SK-N-SH (cell line): Measurements from ENCODE around the gene LRRC8D. TPM values are rescaled to one million over a fixed set of nuclear protein-coding genes. Genes with fewer than 3 reads are reported as not detected.

Source experiments
- CTCF ChIA-PET: fragments of 300-600, 350-600 bp; formaldehyde crosslinking; extraction: SDS; loops from one replicate; lab custom pipeline; 2021; lab: Yijun Ruan, JAX
- POLR2A ChIA-PET: fragments of 350-600 bp; sonication (Branson Sonifier 250); formaldehyde crosslinking; extraction: SDS; loops from one replicate; lab custom pipeline; 2020; ENCODE audit warnings: antibody characterized with exemption, inconsistent platforms; lab: Yijun Ruan, JAX
- DNase-seq: peaks from one replicate; pipeline ENCODE4 v3.0.0; 2012
- H2AFZ ChIP-seq: fragments of 200-600 bp; sonication (generic); 2 replicates; pipeline ENCODE4 v1.8.1; 2016; ENCODE audit warnings: antibody characterized with exemption, mild to moderate bottlenecking, low read depth
- H3F3A ChIP-seq: fragments of 200-600 bp; sonication (generic); replicated peaks from 2 replicates; pipeline ENCODE3; 2016; ENCODE audit warnings: antibody characterized with exemption, mild to moderate bottlenecking; ENCODE audit not compliant: insufficient read depth
- H3K27ac ChIP-seq, 2 experiments: fragments of 200-500 bp in 1 of 2; fragments of 200-600 bp in 1 of 2; sonication (Bioruptor generic) in 1 of 2; sonication (generic), shearing (Covaris generic) in 1 of 2; 2 replicates each; pipeline versions ENCODE4 v1.5.1 to v1.6.1; 2014 to 2016; ENCODE audit warnings: low read depth in 2 of 2, inconsistent platforms in 1 of 2, low read length in 1 of 2, mild to moderate bottlenecking in 1 of 2, mixed read lengths in 1 of 2
- H3K27me3 ChIP-seq: fragments of 200-600 bp; sonication (generic), shearing (Covaris generic); 2 replicates; pipeline ENCODE4 v1.6.1; 2016; ENCODE audit warnings: mixed run types; ENCODE audit not compliant: insufficient read depth
- H3K36me3 ChIP-seq, 2 experiments: fragments of 200-500 bp in 1 of 2; fragments of 200-600 bp in 1 of 2; sonication (Bioruptor generic) in 1 of 2; sonication (generic) in 1 of 2; replicated peaks in 1 of 2; 2 replicates each; pipeline versions ENCODE3 to v1.5.1; 2014 to 2016; ENCODE audit warnings: low read length in 1 of 2, mild to moderate bottlenecking in 1 of 2; ENCODE audit not compliant: insufficient read depth in 2 of 2, control insufficient read depth in 1 of 2
- H3K4me1 ChIP-seq, 2 experiments: fragments of 200-500 bp in 1 of 2; fragments of 200-600 bp in 1 of 2; sonication (Bioruptor generic) in 1 of 2; sonication (generic), shearing (Covaris generic) in 1 of 2; 2 replicates each; pipeline versions ENCODE4 v1.5.1 to v1.6.1; 2014 to 2016; ENCODE audit warnings: low read depth in 1 of 2, low read length in 1 of 2, mixed run types in 1 of 2; ENCODE audit not compliant: insufficient read depth in 2 of 2, control insufficient read depth in 1 of 2
- H3K4me2 ChIP-seq: fragments of 200-600 bp; sonication (generic), shearing (Covaris generic); 2 replicates; pipeline ENCODE4 v1.6.1; 2017; ENCODE audit warnings: mixed run types
- H3K4me3 ChIP-seq, 2 experiments: fragments of 200-500 bp in 1 of 2; fragments of 200-600 bp in 1 of 2; sonication (Bioruptor generic) in 1 of 2; sonication (generic), shearing (Covaris generic) in 1 of 2; 2 replicates each; pipeline versions ENCODE4 v1.5.1 to v1.8.1; 2014 to 2016; ENCODE audit warnings: low read depth in 2 of 2, inconsistent platforms in 1 of 2, low read length in 1 of 2, mild to moderate bottlenecking in 1 of 2, mixed read lengths in 1 of 2, moderate library complexity in 1 of 2
- H3K79me2 ChIP-seq: fragments of 200-600 bp; sonication (generic); 2 replicates; pipeline ENCODE4 v1.8.1; 2017; ENCODE audit warnings: mild to moderate bottlenecking; ENCODE audit not compliant: insufficient read depth
- H3K9ac ChIP-seq: fragments of 200-600 bp; sonication (generic); 2 replicates; pipeline ENCODE4 v1.6.1; 2017; ENCODE audit warnings: mixed run types
- H3K9me2 ChIP-seq: fragments of 200-600 bp; sonication (generic); 2 replicates; pipeline ENCODE4 v1.6.1; 2017; ENCODE audit warnings: mixed run types
- H3K9me3 ChIP-seq: fragments of 200-600 bp; sonication (generic); 2 replicates; pipeline ENCODE4 v1.6.1; 2017; ENCODE audit warnings: mixed run types, mild to moderate bottlenecking, moderate library complexity
- H4K20me1 ChIP-seq: fragments of 200-600 bp; sonication (generic); 2 replicates; pipeline ENCODE4 v1.6.1; 2017; ENCODE audit warnings: mild to moderate bottlenecking, mixed run types; ENCODE audit not compliant: insufficient read depth
- ELF1 ChIP-seq: IDR thresholded peaks from 2 replicates; pipeline ENCODE4 v1.4.0; 2012
- EZH2phosphoT487 ChIP-seq: fragments of 200-600 bp; sonication (generic); IDR thresholded peaks from 2 replicates; pipeline ENCODE4 v1.6.1; 2017; ENCODE audit warnings: low read depth, mixed run types, mild to moderate bottlenecking, antibody characterized with exemption, moderate library complexity, borderline replicate concordance
- FOXJ3 ChIP-seq: sonication (generic); formaldehyde crosslinking; IDR thresholded peaks from 2 replicates; pipeline ENCODE4 v1.5.1; 2020; ENCODE audit warnings: mild to moderate bottlenecking, missing genetic modification reagents
- JUND ChIP-seq: IDR thresholded peaks from 2 replicates; pipeline ENCODE4 v1.4.0; 2012
- MAX ChIP-seq: IDR thresholded peaks from 2 replicates; pipeline ENCODE4 v1.4.0; 2012; ENCODE audit warnings: low read depth
- NFIC ChIP-seq: IDR thresholded peaks from 2 replicates; pipeline ENCODE4 v1.4.0; 2012; ENCODE audit warnings: borderline replicate concordance
- RCOR1 ChIP-seq: fragments of 150-350 bp; IDR thresholded peaks from 2 replicates; pipeline ENCODE4 v1.6.1; 2017; ENCODE audit warnings: antibody characterized with exemption, low read length
- RXRA ChIP-seq: IDR thresholded peaks from 2 replicates; pipeline ENCODE4 v1.4.0; 2012; ENCODE audit warnings: low read depth, mild to moderate bottlenecking, borderline replicate concordance
- SIN3A ChIP-seq: IDR thresholded peaks from 2 replicates; pipeline ENCODE4 v1.6.1; 2012; ENCODE audit warnings: low read depth, mild to moderate bottlenecking, low read length, moderate library complexity, borderline replicate concordance
- SMC3 ChIP-seq: IDR thresholded peaks from 2 replicates; pipeline ENCODE4 v1.6.1; 2012; ENCODE audit warnings: low read depth, low read length, improper control_type of control experiment
- TCF12 ChIP-seq: IDR thresholded peaks from 2 replicates; pipeline ENCODE4 v1.4.0; 2012
- WGBS: methylation state at CpG from one replicate; pipeline ENCODE4 v1.1.6; 2017; ENCODE audit warnings: low lambda C conversion rate; 5-methylcytosine and 5-hydroxymethylcytosine counted together
- polyA plus RNA-seq, 3 experiments: library from polyadenylated mRNA; depleted of rRNA; stranded (reverse); fragments of >200 nt; gene quantifications; 2 replicates each; pipeline ENCODE4 v1.2.3, GENCODE V29; 2012
- TF ChIP-seq, protein P1 (sequence below): fragments of 200-600 bp; sonication (generic); IDR thresholded peaks from 2 replicates; pipeline ENCODE4 v1.6.1; 2017; ENCODE audit warnings: antibody characterized with exemption, mild to moderate bottlenecking, moderate library complexity
- TF ChIP-seq, protein P2 (sequence below): fragments of 150-350 bp; IDR thresholded peaks from 2 replicates; pipeline ENCODE4 v1.6.1; 2017; ENCODE audit warnings: antibody characterized with exemption, low read length, low read depth, borderline replicate concordance
- TF ChIP-seq, protein P3 (sequence below): IDR thresholded peaks from 2 replicates; pipeline ENCODE4 v1.4.0; 2012; ENCODE audit warnings: low read depth, borderline replicate concordance
- TF ChIP-seq, protein P4 (sequence below): IDR thresholded peaks from 2 replicates; pipeline ENCODE4; 2012

LRRC8D gene
- polyA plus RNA-seq, 1 of the 3 experiments (the other 2 are of a cell fraction): 15.0 TPM

DNA sequence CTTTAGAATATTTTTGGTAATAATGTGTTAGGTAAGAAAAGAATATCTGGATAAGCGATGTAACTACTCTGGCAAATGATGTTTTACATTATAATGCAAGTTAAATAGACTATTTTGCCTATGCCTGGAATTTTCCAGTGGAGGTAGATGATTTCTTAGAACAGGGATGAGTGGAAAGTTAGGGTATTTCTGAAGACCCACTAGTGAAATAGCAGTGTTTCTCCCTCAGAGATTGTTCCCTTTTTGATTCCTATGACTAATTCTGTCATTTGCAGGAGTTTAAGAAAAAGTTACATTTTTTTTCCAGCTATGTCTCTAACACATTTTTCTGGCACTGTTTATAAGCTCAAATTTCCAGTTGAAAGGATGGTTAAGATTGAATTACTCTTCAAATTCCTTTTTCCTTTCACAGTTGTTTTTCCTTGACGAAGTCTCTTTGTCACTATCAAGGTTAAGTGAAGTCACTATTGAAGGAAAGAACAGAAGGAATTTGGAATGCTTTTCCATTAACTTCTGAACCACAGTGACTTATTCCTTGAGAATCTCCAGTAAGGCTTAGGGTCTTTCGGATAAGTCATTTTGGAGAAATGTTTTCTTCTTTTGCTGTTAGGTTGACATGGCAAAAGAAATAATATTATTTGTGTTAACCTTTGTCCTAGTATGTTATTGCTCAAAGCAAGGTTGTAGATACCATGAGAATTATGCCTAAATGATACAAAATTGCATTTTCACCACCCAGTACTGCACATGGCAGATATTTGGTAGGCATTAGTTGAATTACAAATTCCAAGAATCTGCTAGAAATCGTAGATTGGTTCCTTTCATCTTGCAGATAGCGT, 131.2 kb downstream of the LRRC8D start:
- H3K9me3 ChIP-seq: no peaks in the 10 kb centered on the region
- H3K27me3 ChIP-seq: no peaks in the 10 kb centered on the region
- no peaks in the 10 kb centered on the region for H3K79me2 ChIP-seq
- H3F3A ChIP-seq: peaks cover 24% of the 10 kb centered on the region
- DNase-seq: no peak
- H3K4me2 ChIP-seq: 0 out of 2 replicates have a peak overlapping the region, but pooled peaks have one; percentile 3
- peak overlapping the region in 1 of 2 experiments; percentile 88; a peak in 2 of 4 replicates for H3K27ac ChIP-seq
- no peaks in the 10 kb centered on the region for H3K9me2 ChIP-seq
- H3K4me3 ChIP-seq: no peak overlapping the region
- no peaks in the 10 kb centered on the region for H3K36me3 ChIP-seq
- POLR2A ChIA-PET: no interaction called here
- peak overlapping the region; percentile 49; the same call in 1 of the 2 replicates for H3K9ac ChIP-seq
- WGBS: 68% methylated on average over 5 of the region's 5 CpGs
- TF ChIP-seq NFIC: peak; percentile 23; the same call in 1 of the 2 replicates
- TF ChIP-seq TCF12: peak; percentile 55
- TF ChIP-seq SIN3A: no peak
- TF ChIP-seq, protein P1, sequence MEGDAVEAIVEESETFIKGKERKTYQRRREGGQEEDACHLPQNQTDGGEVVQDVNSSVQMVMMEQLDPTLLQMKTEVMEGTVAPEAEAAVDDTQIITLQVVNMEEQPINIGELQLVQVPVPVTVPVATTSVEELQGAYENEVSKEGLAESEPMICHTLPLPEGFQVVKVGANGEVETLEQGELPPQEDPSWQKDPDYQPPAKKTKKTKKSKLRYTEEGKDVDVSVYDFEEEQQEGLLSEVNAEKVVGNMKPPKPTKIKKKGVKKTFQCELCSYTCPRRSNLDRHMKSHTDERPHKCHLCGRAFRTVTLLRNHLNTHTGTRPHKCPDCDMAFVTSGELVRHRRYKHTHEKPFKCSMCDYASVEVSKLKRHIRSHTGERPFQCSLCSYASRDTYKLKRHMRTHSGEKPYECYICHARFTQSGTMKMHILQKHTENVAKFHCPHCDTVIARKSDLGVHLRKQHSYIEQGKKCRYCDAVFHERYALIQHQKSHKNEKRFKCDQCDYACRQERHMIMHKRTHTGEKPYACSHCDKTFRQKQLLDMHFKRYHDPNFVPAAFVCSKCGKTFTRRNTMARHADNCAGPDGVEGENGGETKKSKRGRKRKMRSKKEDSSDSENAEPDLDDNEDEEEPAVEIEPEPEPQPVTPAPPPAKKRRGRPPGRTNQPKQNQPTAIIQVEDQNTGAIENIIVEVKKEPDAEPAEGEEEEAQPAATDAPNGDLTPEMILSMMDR: no peak
- TF ChIP-seq, protein P2, sequence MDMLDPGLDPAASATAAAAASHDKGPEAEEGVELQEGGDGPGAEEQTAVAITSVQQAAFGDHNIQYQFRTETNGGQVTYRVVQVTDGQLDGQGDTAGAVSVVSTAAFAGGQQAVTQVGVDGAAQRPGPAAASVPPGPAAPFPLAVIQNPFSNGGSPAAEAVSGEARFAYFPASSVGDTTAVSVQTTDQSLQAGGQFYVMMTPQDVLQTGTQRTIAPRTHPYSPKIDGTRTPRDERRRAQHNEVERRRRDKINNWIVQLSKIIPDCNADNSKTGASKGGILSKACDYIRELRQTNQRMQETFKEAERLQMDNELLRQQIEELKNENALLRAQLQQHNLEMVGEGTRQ: no peak
- TF ChIP-seq, protein P3, sequence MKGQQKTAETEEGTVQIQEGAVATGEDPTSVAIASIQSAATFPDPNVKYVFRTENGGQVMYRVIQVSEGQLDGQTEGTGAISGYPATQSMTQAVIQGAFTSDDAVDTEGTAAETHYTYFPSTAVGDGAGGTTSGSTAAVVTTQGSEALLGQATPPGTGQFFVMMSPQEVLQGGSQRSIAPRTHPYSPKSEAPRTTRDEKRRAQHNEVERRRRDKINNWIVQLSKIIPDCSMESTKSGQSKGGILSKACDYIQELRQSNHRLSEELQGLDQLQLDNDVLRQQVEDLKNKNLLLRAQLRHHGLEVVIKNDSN: no peak
- peak; percentile 50; the same call in 1 of the 2 replicates for TF ChIP-seq RXRA
- TF ChIP-seq EZH2phosphoT487: no peak
- peak; percentile 3; the same call in 1 of the 2 replicates for TF ChIP-seq JUND
- TF ChIP-seq, protein P4, sequence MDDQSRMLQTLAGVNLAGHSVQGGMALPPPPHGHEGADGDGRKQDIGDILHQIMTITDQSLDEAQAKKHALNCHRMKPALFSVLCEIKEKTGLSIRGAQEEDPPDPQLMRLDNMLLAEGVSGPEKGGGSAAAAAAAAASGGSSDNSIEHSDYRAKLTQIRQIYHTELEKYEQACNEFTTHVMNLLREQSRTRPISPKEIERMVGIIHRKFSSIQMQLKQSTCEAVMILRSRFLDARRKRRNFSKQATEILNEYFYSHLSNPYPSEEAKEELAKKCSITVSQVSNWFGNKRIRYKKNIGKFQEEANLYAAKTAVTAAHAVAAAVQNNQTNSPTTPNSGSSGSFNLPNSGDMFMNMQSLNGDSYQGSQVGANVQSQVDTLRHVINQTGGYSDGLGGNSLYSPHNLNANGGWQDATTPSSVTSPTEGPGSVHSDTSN: peak; percentile 44; the same call in 1 of the 2 replicates
- no peak for TF ChIP-seq MAX
- no peak for TF ChIP-seq SMC3
- no peak for TF ChIP-seq FOXJ3 (CRISPR knock-in tag)
- no peak for TF ChIP-seq ELF1
- no peak for TF ChIP-seq RCOR1
- H2AFZ ChIP-seq: no peak overlapping the region; the same call in 1 of the 2 replicates
- H4K20me1 ChIP-seq: no peaks in the 10 kb centered on the region
- CTCF ChIA-PET: interaction anchor here (0.7 to 1.6 kb wide), 4 partner anchors 105 to 319 kb away, joined by 3 to 4 read pairs (median 4); partner anchors contain the start of gene LRRC8C
- H3K4me1 ChIP-seq: peaks cover 0 to 14% of the 10 kb centered on the region in 2 experiments; a peak in 1 of 4 replicates
